ENCODE measurements around the gene ARFRP1. TPM values are rescaled to one million over a fixed set of nuclear protein-coding genes. Genes with fewer than 3 reads are reported as not detected.

ARFRP1 gene
- total and polyA plus RNA-seq, 2 donors (not counting 1 experiment from before 2014, with no cell fraction given): 41.0 to 75.5 TPM

GRCh38 chr20:63756648-63756991 lies 48.8 kb upstream of the ARFRP1 start:
- CTCF ChIA-PET: interaction anchor here (0.6 kb wide), 1 partner anchor 29 kb away, joined by 4 read pairs; no protein-coding TSS in a partner anchor
- Histone ChIP-seq H3K27ac (ENCODE audit: low read length in 2 of 2) (no peak overlapping the region), H3K9ac (ENCODE audit: low read length) (no peak overlapping the region), H4K20me1 (ENCODE audit: control insufficient read depth, insufficient read depth, low read length, poor library complexity, severe bottlenecking) (no peaks in the 10 kb centered on the region), H3K4me3 (ENCODE audit: control extremely low read depth in 1 of 5, extremely low read depth in 1 of 5, insufficient read depth in 1 of 5, low read depth in 2 of 5, low read length in 4 of 5) (no peak overlapping the region), H3K27me3 (replicated peaks in 1 of 4; ENCODE audit: control extremely low read depth in 1 of 4, control insufficient read depth in 3 of 4, insufficient read depth in 4 of 4, low read length in 3 of 4) (no peaks in the 10 kb centered on the region), H3K4me2 (replicated peaks; ENCODE audit: low read depth, low read length, poor library complexity, severe bottlenecking) (no peak overlapping the region), H3K36me3 (replicated peaks in 1 of 2; ENCODE audit: control extremely low read depth in 1 of 2, control insufficient read depth in 1 of 2, extremely low read depth in 1 of 2, insufficient read depth in 2 of 2, low read length in 1 of 2) (no peaks in the 10 kb centered on the region), H2AFZ (ENCODE audit: insufficient read depth, low read depth, low read length, poor library complexity, severe bottlenecking) (no peak overlapping the region), H3K4me1 (ENCODE audit: control insufficient read depth in 2 of 2, insufficient read depth in 2 of 2, low read length in 2 of 2) (no peaks in the 10 kb centered on the region), H3K79me2 (ENCODE audit: control insufficient read depth, insufficient read depth, low read length) (no peaks in the 10 kb centered on the region), H3K9me3 (ENCODE audit: control extremely low read depth in 1 of 3, control insufficient read depth in 2 of 3, insufficient read depth in 1 of 3, low read length in 2 of 3) (peaks cover 0 to 3% (median 0%) of the 10 kb centered on the region in 3 donors)
- DNase-seq (no peak), ATAC-seq (ENCODE audit: low read depth) (no peak)
- POLR2A ChIA-PET: no interaction called here
- Mint-ChIP-seq H3K27me3 (peaks cover 4% of the 10 kb centered on the region), H3K4me3 (no peak overlapping the region), H3K4me1 (no peaks in the 10 kb centered on the region), H3K27ac (no peak overlapping the region), H3K9me3 (ENCODE audit: insufficient read depth) (no peaks in the 10 kb centered on the region)
- no peak for TF ChIP-seq CTCF (IDR thresholded peaks at IDR 0.05)
- no peak for TF ChIP-seq EZH2 (IDR thresholded peaks at IDR 0.05; ENCODE audit: borderline replicate concordance, insufficient read depth, low read depth, low read length, poor library complexity, severe bottlenecking)
- intact Hi-C loops (cut with micrococcal nuclease): no loop called here
- WGBS (ENCODE audit: insufficient coverage): 88% methylated on average over 2 of the region's 8 CpGs

GRCh38 chr20:63755933-63756647 lies 48.3 kb upstream of the ARFRP1 start:
- Histone ChIP-seq H3K27ac (ENCODE audit: low read length in 2 of 2) (no peak overlapping the region), H3K4me3 (ENCODE audit: control extremely low read depth in 1 of 5, extremely low read depth in 1 of 5, insufficient read depth in 1 of 5, low read depth in 2 of 5, low read length in 4 of 5) (no peak overlapping the region), H3K9ac (ENCODE audit: low read length) (no peak overlapping the region), H3K4me2 (replicated peaks; ENCODE audit: low read depth, low read length, poor library complexity, severe bottlenecking) (no peak overlapping the region), H3K36me3 (replicated peaks in 1 of 2; ENCODE audit: control extremely low read depth in 1 of 2, control insufficient read depth in 1 of 2, extremely low read depth in 1 of 2, insufficient read depth in 2 of 2, low read length in 1 of 2) (no peaks in the 10 kb centered on the region), H4K20me1 (ENCODE audit: control insufficient read depth, insufficient read depth, low read length, poor library complexity, severe bottlenecking) (no peaks in the 10 kb centered on the region), H3K79me2 (ENCODE audit: control insufficient read depth, insufficient read depth, low read length) (no peaks in the 10 kb centered on the region), H2AFZ (ENCODE audit: insufficient read depth, low read depth, low read length, poor library complexity, severe bottlenecking) (no peak overlapping the region), H3K9me3 (ENCODE audit: control extremely low read depth in 1 of 3, control insufficient read depth in 2 of 3, insufficient read depth in 1 of 3, low read length in 2 of 3) (peaks cover 0 to 3% (median 0%) of the 10 kb centered on the region in 3 donors), H3K4me1 (ENCODE audit: control insufficient read depth in 2 of 2, insufficient read depth in 2 of 2, low read length in 2 of 2) (no peaks in the 10 kb centered on the region), H3K27me3 (replicated peaks in 1 of 4; ENCODE audit: control extremely low read depth in 1 of 4, control insufficient read depth in 3 of 4, insufficient read depth in 4 of 4, low read length in 3 of 4) (no peaks in the 10 kb centered on the region)
- DNase-seq (no peak), ATAC-seq (ENCODE audit: low read depth) (no peak)
- Mint-ChIP-seq H3K4me3 (no peak overlapping the region), H3K9me3 (ENCODE audit: insufficient read depth) (no peaks in the 10 kb centered on the region), H3K27me3 (peaks cover 4% of the 10 kb centered on the region), H3K4me1 (no peaks in the 10 kb centered on the region), H3K27ac (no peak overlapping the region)
- ChIA-PET CTCF (interaction anchor here (0.6 kb wide), 1 partner anchor 29 kb away, joined by 4 read pairs; no protein-coding TSS in a partner anchor), POLR2A (no interaction called here)
- 97% methylated on average over 16 of the region's 18 CpGs for WGBS (ENCODE audit: insufficient coverage)
- TF ChIP-seq CTCF (IDR thresholded peaks at IDR 0.05) (no peak), EZH2 (IDR thresholded peaks at IDR 0.05; ENCODE audit: borderline replicate concordance, insufficient read depth, low read depth, low read length, poor library complexity, severe bottlenecking) (no peak)
- intact Hi-C loops (cut with micrococcal nuclease): no loop called here
